OCI-LY1 (cell line): Measurements from ENCODE around the gene EVL.

Experiments used
- H2AFZ ChIP-seq: fragments of 200-600 bp; sonication (generic), shearing (Covaris generic); 2 replicates; pipeline ENCODE4 v1.6.0; 2014; ENCODE audit warnings: antibody characterized with exemption, mild to moderate bottlenecking, low read length
- H3F3A ChIP-seq: fragments of 200-600 bp; sonication (generic), shearing (Covaris generic); 2 replicates; pipeline ENCODE4 v1.6.0; 2014; ENCODE audit warnings: mild to moderate bottlenecking, antibody characterized with exemption, low read length, moderate library complexity; ENCODE audit not compliant: insufficient read depth
- H3K27ac ChIP-seq: fragments of 200-600 bp; sonication (generic); 2 replicates; pipeline ENCODE4 v1.5.1; 2014; ENCODE audit warnings: low read length, mixed run types, mild to moderate bottlenecking, low read depth; ENCODE audit not compliant: poor library complexity, severe bottlenecking
- H3K27me3 ChIP-seq: fragments of 200-600 bp; sonication (generic); 2 replicates; pipeline ENCODE4 v1.6.0; 2014; ENCODE audit warnings: antibody characterized with exemption, mild to moderate bottlenecking, low read length, moderate library complexity; ENCODE audit not compliant: insufficient read depth
- H3K36me3 ChIP-seq: fragments of 200-600 bp; sonication (generic); 2 replicates; pipeline ENCODE4 v1.6.1; 2014; ENCODE audit warnings: mild to moderate bottlenecking, antibody characterized with exemption, low read length, moderate library complexity, mixed read lengths; ENCODE audit not compliant: insufficient read depth
- H3K4me1 ChIP-seq: fragments of 200-600 bp; sonication (generic); 2 replicates; pipeline ENCODE4 v1.5.1; 2014; ENCODE audit warnings: mild to moderate bottlenecking, low read length, moderate library complexity; ENCODE audit not compliant: insufficient read depth, severe bottlenecking
- H3K4me2 ChIP-seq: fragments of 200-600 bp; sonication (generic), shearing (Covaris generic); 2 replicates; pipeline ENCODE4 v1.6.1; 2014; ENCODE audit warnings: low read length
- H3K4me3 ChIP-seq: fragments of 200-600 bp; sonication (generic); 2 replicates; pipeline ENCODE4 v1.5.1; 2014; ENCODE audit warnings: low read length, low read depth, mild to moderate bottlenecking, mixed read lengths; ENCODE audit not compliant: poor library complexity, severe bottlenecking
- H3K79me2 ChIP-seq: fragments of 200-600 bp; shearing (Covaris generic); 2 replicates; pipeline ENCODE4 v1.6.1; 2016; ENCODE audit warnings: mixed run types, low read length, mixed read lengths; ENCODE audit not compliant: insufficient read depth
- H3K9ac ChIP-seq: fragments of 200-600 bp; sonication (generic), shearing (Covaris generic); 2 replicates; pipeline ENCODE4 v1.6.1; 2014; ENCODE audit warnings: mild to moderate bottlenecking, low read length, mixed read lengths
- H3K9me2 ChIP-seq: fragments of 200-600 bp; sonication (generic), shearing (Covaris generic); 2 replicates; pipeline ENCODE4 v1.6.1; 2014; ENCODE audit warnings: low read depth, mild to moderate bottlenecking, low read length, mixed read lengths
- H3K9me3 ChIP-seq: fragments of 200-600 bp; shearing (Covaris generic); 2 replicates; pipeline ENCODE4 v1.6.1; 2014; ENCODE audit warnings: low read length, mixed read lengths
- H4K20me1 ChIP-seq: fragments of 200-600 bp; sonication (generic), shearing (Covaris generic); 2 replicates; pipeline ENCODE4 v1.6.0; 2016; ENCODE audit warnings: mild to moderate bottlenecking, low read length; ENCODE audit not compliant: insufficient read depth
- EZH2 ChIP-seq: fragments of 200-600 bp; sonication (generic), shearing (Covaris generic); IDR thresholded peaks from 2 replicates; pipeline ENCODE4 v1.8.0; 2017; ENCODE audit warnings: borderline replicate concordance, mixed run types, mild to moderate bottlenecking, antibody characterized with exemption, low read length, moderate library complexity, mixed read lengths
- TF ChIP-seq, protein P1 (sequence below): fragments of 200-600 bp; sonication (generic), shearing (Covaris generic); IDR thresholded peaks from 2 replicates; pipeline ENCODE4 v1.5.1; 2017; ENCODE audit warnings: mild to moderate bottlenecking, antibody characterized with exemption, low read length, moderate library complexity, mixed read lengths

EVL gene

DNA sequence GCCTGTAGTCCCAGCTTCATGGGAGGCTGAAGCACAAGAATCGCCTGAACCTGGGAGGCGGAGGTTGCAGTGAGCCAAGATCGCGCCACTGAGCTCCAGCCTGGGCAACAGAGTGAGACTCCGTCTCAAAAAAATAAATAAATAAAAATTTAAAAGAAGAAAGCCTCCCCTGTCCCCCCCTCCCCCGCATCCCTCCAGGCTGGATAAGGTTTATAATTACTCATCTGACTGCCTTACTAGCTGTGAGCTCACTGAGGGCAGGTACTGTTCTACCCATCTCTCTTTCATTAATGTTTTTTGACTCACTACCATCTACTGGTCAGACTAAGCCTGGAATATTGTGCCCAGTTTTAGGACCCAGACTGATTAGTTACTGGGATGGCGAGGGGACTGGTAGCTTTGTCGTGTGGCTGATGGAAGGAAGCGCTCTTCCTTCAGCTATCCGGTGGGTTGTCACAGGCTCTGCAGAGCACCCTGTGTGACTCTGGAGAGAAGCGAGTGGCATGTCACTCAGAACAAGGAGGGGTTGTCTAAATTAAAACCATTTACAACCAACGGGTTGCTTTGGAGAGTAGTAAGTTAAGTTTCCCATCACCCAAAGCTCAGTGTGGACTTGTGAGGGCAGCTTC lies 16.9 kb downstream of the EVL start:
- Histone ChIP-seq H3K27me3 (no peaks in the 10 kb centered on the region), H3K4me2 (no peak overlapping the region), H3K79me2 (no peaks in the 10 kb centered on the region), H3F3A (no peaks in the 10 kb centered on the region), H3K9me2 (no peaks in the 10 kb centered on the region), H3K9ac (no peak overlapping the region), H3K4me3 (no peak overlapping the region), H2AFZ (no peak overlapping the region), H3K36me3 (peaks cover 27% of the 10 kb centered on the region), H3K27ac (no peak overlapping the region), H4K20me1 (no peaks in the 10 kb centered on the region), H3K4me1 (peaks cover 24% of the 10 kb centered on the region), H3K9me3 (no peaks in the 10 kb centered on the region)
- TF ChIP-seq EZH2, result no peak
- TF ChIP-seq, protein P1, sequence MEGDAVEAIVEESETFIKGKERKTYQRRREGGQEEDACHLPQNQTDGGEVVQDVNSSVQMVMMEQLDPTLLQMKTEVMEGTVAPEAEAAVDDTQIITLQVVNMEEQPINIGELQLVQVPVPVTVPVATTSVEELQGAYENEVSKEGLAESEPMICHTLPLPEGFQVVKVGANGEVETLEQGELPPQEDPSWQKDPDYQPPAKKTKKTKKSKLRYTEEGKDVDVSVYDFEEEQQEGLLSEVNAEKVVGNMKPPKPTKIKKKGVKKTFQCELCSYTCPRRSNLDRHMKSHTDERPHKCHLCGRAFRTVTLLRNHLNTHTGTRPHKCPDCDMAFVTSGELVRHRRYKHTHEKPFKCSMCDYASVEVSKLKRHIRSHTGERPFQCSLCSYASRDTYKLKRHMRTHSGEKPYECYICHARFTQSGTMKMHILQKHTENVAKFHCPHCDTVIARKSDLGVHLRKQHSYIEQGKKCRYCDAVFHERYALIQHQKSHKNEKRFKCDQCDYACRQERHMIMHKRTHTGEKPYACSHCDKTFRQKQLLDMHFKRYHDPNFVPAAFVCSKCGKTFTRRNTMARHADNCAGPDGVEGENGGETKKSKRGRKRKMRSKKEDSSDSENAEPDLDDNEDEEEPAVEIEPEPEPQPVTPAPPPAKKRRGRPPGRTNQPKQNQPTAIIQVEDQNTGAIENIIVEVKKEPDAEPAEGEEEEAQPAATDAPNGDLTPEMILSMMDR, result no peak

DNA sequence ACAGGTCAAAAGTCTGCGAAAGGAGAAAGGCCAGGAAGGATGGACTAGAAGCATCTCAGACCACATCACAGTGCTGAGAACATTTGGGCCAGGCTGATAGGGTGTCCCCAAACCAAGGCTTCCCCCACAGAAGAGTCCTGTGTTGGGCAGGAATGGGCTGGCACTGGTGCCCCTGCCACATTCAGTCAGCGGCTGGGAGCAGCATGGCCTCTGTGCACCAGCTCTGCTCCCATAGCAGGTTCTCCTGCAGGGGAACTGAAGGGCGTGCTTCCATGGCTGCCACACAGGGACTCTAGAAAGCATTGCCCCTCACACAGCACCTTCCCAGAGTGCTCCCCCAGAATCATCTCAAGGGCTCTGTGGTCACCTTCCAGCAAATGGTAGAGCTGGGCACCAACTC lies 17.5 kb downstream of the EVL start:
- Histone ChIP-seq H4K20me1 (no peaks in the 10 kb centered on the region), H3K9ac (no peak overlapping the region), H3K9me3 (no peaks in the 10 kb centered on the region), H3K79me2 (no peaks in the 10 kb centered on the region), H2AFZ (no peak overlapping the region), H3K4me1 (peaks cover 24% of the 10 kb centered on the region), H3K4me2 (no peak overlapping the region), H3K4me3 (no peak overlapping the region), H3K9me2 (no peaks in the 10 kb centered on the region), H3F3A (no peaks in the 10 kb centered on the region), H3K27me3 (no peaks in the 10 kb centered on the region), H3K27ac (no peak overlapping the region), H3K36me3 (peaks cover 29% of the 10 kb centered on the region)
- TF ChIP-seq EZH2, result no peak
- TF ChIP-seq, protein P1, result no peak

DNA sequence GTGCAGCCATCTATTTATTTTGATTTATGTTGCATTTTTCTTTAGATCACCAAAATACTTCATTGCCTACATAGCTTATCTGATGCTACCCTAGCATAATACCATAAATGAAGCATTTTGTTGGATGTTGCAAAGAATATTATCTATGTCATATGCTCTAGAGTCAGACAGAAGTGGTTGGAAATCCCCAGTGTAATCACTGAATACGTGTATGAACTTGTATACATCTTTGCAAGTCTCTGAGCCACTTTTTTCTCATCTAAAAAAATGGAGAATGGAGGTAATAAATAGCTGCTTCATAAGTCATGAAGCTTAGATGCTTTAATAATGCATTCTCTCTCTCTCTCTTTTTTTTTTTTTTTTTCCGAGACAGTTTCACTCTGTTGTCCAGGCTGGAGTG lies 18.5 kb downstream of the EVL start:
- Histone ChIP-seq H3K36me3 (peaks cover 39% of the 10 kb centered on the region), H3K79me2 (no peaks in the 10 kb centered on the region), H3K27me3 (no peaks in the 10 kb centered on the region), H3K4me1 (peaks cover 20% of the 10 kb centered on the region), H4K20me1 (no peaks in the 10 kb centered on the region), H3K27ac (no peak overlapping the region), H3F3A (no peaks in the 10 kb centered on the region), H3K9ac (no peak overlapping the region), H3K4me2 (no peak overlapping the region), H3K9me3 (no peaks in the 10 kb centered on the region), H2AFZ (no peak overlapping the region), H3K9me2 (no peaks in the 10 kb centered on the region), H3K4me3 (no peak overlapping the region)
- TF ChIP-seq EZH2, result no peak
- TF ChIP-seq, protein P1, result no peak
